Uterus (tissue), 4 donors: Measurements from ENCODE around the gene PTPRU. TPM values are rescaled to one million over a fixed set of nuclear protein-coding genes. Genes with fewer than 3 reads are reported as not detected.
"Not testable (repeated sequence)": the region's sequence is repeated elsewhere in the genome, so short reads cannot be mapped to it uniquely, and the experiment has no call there.

Experiments
- DNase-seq, 2 donors: peaks; one replicate each; pipeline ENCODE4 v3.0.0-alpha.2; 2019 to 2020
- H3K27ac ChIP-seq, 2 donors: fragments of 200-600 bp; sonication (generic); 1 replicate in 1 of 2; 2 replicates in 1 of 2; pipeline ENCODE4 v1.5.1; 2016 to 2018
- H3K27me3 ChIP-seq, 2 donors: fragments of 200-600 bp; sonication (generic); one replicate each; pipeline ENCODE4 v1.5.1; 2018 to 2019; ENCODE audit warnings: control low read depth in 1 of 2
- H3K36me3 ChIP-seq, 2 donors: fragments of 200-600 bp; sonication (generic); one replicate each; pipeline ENCODE4 v1.5.1; 2019; ENCODE audit warnings: control low read depth in 1 of 2
- H3K4me1 ChIP-seq, 2 donors: fragments of 200-600 bp; sonication (generic); one replicate each; pipeline ENCODE4 v1.5.1; 2018 to 2019; ENCODE audit warnings: control low read depth in 1 of 2
- H3K4me3 ChIP-seq, 2 donors: fragments of 200-600 bp; sonication (generic); 1 replicate in 1 of 2; 2 replicates in 1 of 2; pipeline ENCODE4 v1.5.1; 2018 to 2019; ENCODE audit warnings: mild to moderate bottlenecking in 1 of 2
- H3K9me3 ChIP-seq, 2 donors: fragments of 200-600 bp; sonication (generic); one replicate each; pipeline ENCODE4 v1.5.1; 2019; ENCODE audit warnings: control low read depth in 1 of 2
- CTCF ChIP-seq, 4 experiments: fragments of 200-600 bp in 2 of 4; fragments of 450-650 bp in 2 of 4; sonication (generic) in 2 of 4; IDR thresholded peaks; one replicate each; pipeline ENCODE4 v1.5.1; 2016 to 2019; ENCODE audit warnings: antibody characterized with exemption in 4 of 4, mild to moderate bottlenecking in 2 of 4, moderate library complexity in 1 of 4
- POLR2A ChIP-seq, 2 donors: fragments of 450-650 bp; IDR thresholded peaks; one replicate each; pipeline ENCODE4 v1.6.1; 2016; ENCODE audit warnings: antibody characterized with exemption in 2 of 2, mild to moderate bottlenecking in 1 of 2, moderate library complexity in 1 of 2
- intact Hi-C: fragments of 100-400 bp; cut with DNase I; formaldehyde crosslinking; loops from one replicate; pipeline ENCODE4 v1.15.1; 2023; ENCODE audit warnings: low total_unique reads
- total RNA-seq, 4 donors: library from RNA; depleted of rRNA in 3 of 4; stranded (reverse); fragments of >200 nt in 3 of 4; gene quantifications; one replicate each; pipeline versions ENCODE4 v1.1.0 to v1.2.4, GENCODE V29; 2014 to 2023
- donor health status: DM: yes; HTN: yes; CAD: no.

Gene PTPRU
- total RNA-seq, 4 donors from 2014 or later = 9.5 to 48.2 (median 33.4) TPM

DNA sequence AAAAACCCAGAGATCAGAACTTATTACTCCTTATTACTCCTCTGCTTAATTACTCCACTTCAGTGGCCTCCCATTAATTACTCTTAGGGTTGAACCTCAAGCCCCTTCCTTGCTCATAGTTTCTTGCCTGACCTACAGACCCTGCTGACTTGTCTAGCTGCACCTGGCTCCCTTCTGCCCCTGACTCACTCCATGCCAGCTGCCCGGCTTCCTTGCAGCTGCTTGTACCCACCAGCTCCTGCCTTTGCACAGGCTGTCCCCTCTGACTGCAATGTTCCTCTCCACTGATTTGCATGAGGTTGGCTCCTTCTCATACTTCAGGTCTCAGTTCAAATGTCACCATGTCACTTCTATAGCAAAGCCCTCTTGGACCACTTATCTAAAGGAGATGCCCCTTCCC is 1.9 kb upstream of the PTPRU start:
- Histone ChIP-seq H3K27ac (no peak overlapping the region), H3K36me3 (no peaks in the 10 kb centered on the region), H3K4me1 (peaks cover 4 to 9% of the 10 kb centered on the region in 2 donors), H3K9me3 (no peaks in the 10 kb centered on the region), H3K27me3 (no peaks in the 10 kb centered on the region), H3K4me3 (no peak overlapping the region)
- intact Hi-C loops = loop anchor here (10.0 kb wide), 1 partner anchor 1480 kb away; no protein-coding TSS in a partner anchor
- no peak for DNase-seq
- no peak for TF ChIP-seq POLR2A (IDR thresholded peaks at IDR 0.05)

- not testable (repeated sequence) for H3K9me3 ChIP-seq, H3K4me3 ChIP-seq, H3K27me3 ChIP-seq, H3K36me3 ChIP-seq, H3K27ac ChIP-seq, DNase-seq, H3K4me1 ChIP-seq
- intact Hi-C loops = loop anchor here (10.0 kb wide), 1 partner anchor 1480 kb away; no protein-coding TSS in a partner anchor
These were observed 1.4 kb upstream of the PTPRU start for GRCh38 chr1:29234881-29235280.

DNA sequence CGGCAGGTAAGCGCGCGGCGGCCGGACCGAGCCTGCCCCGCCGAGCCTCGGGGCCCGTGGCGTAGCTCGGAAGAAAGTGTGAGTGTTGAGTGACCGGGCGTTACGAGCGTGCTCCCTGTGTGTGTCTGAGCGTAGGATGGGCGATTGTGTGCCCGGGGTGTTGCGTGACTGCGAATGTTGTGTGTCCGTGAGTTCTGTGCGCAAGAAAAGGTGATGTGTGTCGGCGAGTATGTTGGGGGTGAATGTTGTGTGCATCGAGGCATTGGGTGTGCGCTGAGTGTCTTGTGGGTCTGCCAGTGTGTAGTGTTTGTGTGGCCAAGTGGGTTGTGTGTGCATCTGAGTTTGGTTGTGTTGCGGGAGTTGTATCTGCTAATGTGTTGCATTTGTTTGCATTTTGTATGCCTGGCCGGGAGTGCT is 398 bp downstream of the PTPRU start:
- Histone ChIP-seq H3K4me3 (peak overlapping the region; percentile 49 to 91), H3K27ac (peak overlapping the region; percentile 56 to 80), H3K36me3 (no peaks in the 10 kb centered on the region), H3K9me3 (no peaks in the 10 kb centered on the region), H3K27me3 (no peaks in the 10 kb centered on the region), H3K4me1 (peaks cover 0 to 4% of the 10 kb centered on the region in 2 donors)
- TF ChIP-seq CTCF (IDR thresholded peaks at IDR 0.05) (no peak), POLR2A (IDR thresholded peaks at IDR 0.05) (no peak)
- intact Hi-C loops = loop anchor here (10.0 kb wide), 1 partner anchor 1478 kb away; no protein-coding TSS in a partner anchor
- DNase-seq = peak in 1 of 2 donors; percentile 26

DNA sequence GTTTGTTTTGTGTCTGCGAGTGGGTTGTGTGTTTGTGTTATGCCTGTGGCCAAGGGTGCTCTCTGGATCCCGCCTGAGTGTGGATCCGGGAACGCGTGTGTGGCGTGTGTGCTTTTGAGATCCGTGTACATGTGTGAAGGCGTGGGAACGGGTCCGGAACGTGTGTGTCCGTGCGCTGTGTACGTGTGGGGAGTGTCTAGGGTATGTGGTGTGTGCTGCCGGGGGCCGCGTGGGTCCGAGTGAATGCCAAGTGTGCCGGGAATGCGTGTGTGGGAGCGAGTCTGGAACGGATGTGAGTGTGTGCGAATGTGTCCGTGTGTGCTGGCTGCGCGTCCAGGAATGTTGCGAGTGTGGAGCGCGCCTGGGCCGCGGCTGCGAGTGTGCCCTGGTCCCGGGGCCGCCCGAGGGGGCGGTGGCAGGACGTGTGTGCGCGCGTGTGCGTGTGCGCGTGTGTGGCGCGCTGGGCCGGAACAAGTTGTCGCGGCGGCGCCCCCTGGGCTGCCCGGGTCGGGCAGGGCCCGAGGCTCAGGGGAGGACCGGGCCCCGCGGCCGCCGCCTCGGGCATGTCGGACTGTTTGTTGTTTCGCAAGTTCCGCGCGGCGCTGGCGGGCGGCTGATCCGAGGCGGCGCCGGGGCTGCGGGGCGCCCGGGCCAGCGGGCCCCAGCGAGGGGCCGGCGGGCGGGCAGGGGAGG is 953 bp downstream of the PTPRU start:
- TF ChIP-seq POLR2A (IDR thresholded peaks at IDR 0.05) = peak in 1 of 2 donors; percentile 40
- TF ChIP-seq CTCF (IDR thresholded peaks at IDR 0.05) = peak in 2 of 4 experiments; percentile 5 to 12
- intact Hi-C loops = loop anchor here (10.0 kb wide), 1 partner anchor 1478 kb away; no protein-coding TSS in a partner anchor
- Histone ChIP-seq H3K4me3 (peak overlapping the region; percentile 49 to 91), H3K36me3 (no peaks in the 10 kb centered on the region), H3K9me3 (no peaks in the 10 kb centered on the region), H3K27ac (peak overlapping the region; percentile 56 to 80), H3K27me3 (no peaks in the 10 kb centered on the region), H3K4me1 (peaks cover 0 to 4% of the 10 kb centered on the region in 2 donors)
- peak; percentile 57 to 60 for DNase-seq

GRCh38 chr1:29237852-29238619 is 1.7 kb downstream of the PTPRU start:
- H3K4me3 ChIP-seq = peak overlapping the region; percentile 32 to 54
- DNase-seq = peak; percentile 41 to 60
- H3K27me3 ChIP-seq = no peaks in the 10 kb centered on the region
- peak overlapping the region; percentile 56 to 74 for H3K27ac ChIP-seq
- TF ChIP-seq CTCF (IDR thresholded peaks at IDR 0.05) (no peak), POLR2A (IDR thresholded peaks at IDR 0.05) (no peak)
- peaks cover 0 to 4% of the 10 kb centered on the region in 2 donors for H3K4me1 ChIP-seq
- H3K9me3 ChIP-seq = no peaks in the 10 kb centered on the region
- intact Hi-C loops = loop anchor here (10.0 kb wide), 1 partner anchor 1477 kb away; no protein-coding TSS in a partner anchor
- no peaks in the 10 kb centered on the region for H3K36me3 ChIP-seq
